AML-193 (cell line): ENCODE results near the gene JAKMIP3.

Experiments used
- DNase-seq, 2 experiments: peaks; one replicate each; lab custom pipeline; 2025; lab: John Stamatoyannopoulos, UW

Gene JAKMIP3

GRCh38 chr10:132098539-132099388 lies 33.0 kb downstream of the JAKMIP3 start:
- DNase-seq: no peak

GRCh38 chr10:132099389-132100090 lies 33.8 kb downstream of the JAKMIP3 start:
- DNase-seq: no peak

GRCh38 chr10:132100091-132100481 lies 34.3 kb downstream of the JAKMIP3 start:
- DNase-seq: no peak

GRCh38 chr10:132100556-132101349 lies 35.0 kb downstream of the JAKMIP3 start:
- no peak for DNase-seq

GRCh38 chr10:132101529-132101928 lies 35.8 kb downstream of the JAKMIP3 start:
- no peak for DNase-seq

GRCh38 chr10:132102071-132102716 lies 36.4 kb downstream of the JAKMIP3 start:
- no peak for DNase-seq

- no peak for DNase-seq
Observed at GRCh38 chr10:132102717-132103110, 37.0 kb downstream of the JAKMIP3 start.

GRCh38 chr10:132103116-132103910 lies 37.6 kb downstream of the JAKMIP3 start:
- no peak for DNase-seq

GRCh38 chr10:132104062-132104461 lies 38.3 kb downstream of the JAKMIP3 start:
- no peak for DNase-seq

GRCh38 chr10:132104471-132105301 lies 38.9 kb downstream of the JAKMIP3 start:
- no peak for DNase-seq

- DNase-seq: no peak
Observed at GRCh38 chr10:132105302-132105995, 39.7 kb downstream of the JAKMIP3 start.

GRCh38 chr10:132106431-132106830 lies 40.7 kb downstream of the JAKMIP3 start:
- no peak for DNase-seq

- no peak for DNase-seq
Observed at GRCh38 chr10:132107186-132107948, 41.6 kb downstream of the JAKMIP3 start.

GRCh38 chr10:132107949-132108877 lies 42.5 kb downstream of the JAKMIP3 start:
- DNase-seq: no peak

- no peak for DNase-seq
Observed at GRCh38 chr10:132109341-132110110, 43.8 kb downstream of the JAKMIP3 start.

GRCh38 chr10:132110111-132110521 lies 44.4 kb downstream of the JAKMIP3 start:
- no peak for DNase-seq

GRCh38 chr10:132110713-132111112 lies 45.0 kb downstream of the JAKMIP3 start:
- DNase-seq: no peak
